HG03469 (cell line): ENCODE results near the gene SURF2.
"Not testable (repeated sequence)": the region's sequence is repeated elsewhere in the genome, so short reads cannot be mapped to it uniquely, and the experiment has no call there.

Source experiments
- ATAC-seq: cut with Tn5 transposase; IDR thresholded peaks from one replicate; pipeline ENCODE4 v1.9.1; 2021; ENCODE audit warnings: mild to moderate bottlenecking, moderate library complexity, moderate number of reproducible peaks; ENCODE audit not compliant: unreplicated experiment

SURF2 gene

GRCh38 chr9:133356391-133357091 lies at the start of gene SURF2, which contains the start of gene SURF1:
Gene SURF2 (plus strand): TSS chr9:133356550. CDS start chr9:133356593, 43 bp downstream.
Gene SURF1 (minus strand): TSS chr9:133356487. CDS start chr9:133356453, 34 bp downstream.
- no peak for ATAC-seq

GRCh38 chr9:133307301-133307700 lies 49.0 kb upstream of the SURF2 start:
- no peak for ATAC-seq

DNA sequence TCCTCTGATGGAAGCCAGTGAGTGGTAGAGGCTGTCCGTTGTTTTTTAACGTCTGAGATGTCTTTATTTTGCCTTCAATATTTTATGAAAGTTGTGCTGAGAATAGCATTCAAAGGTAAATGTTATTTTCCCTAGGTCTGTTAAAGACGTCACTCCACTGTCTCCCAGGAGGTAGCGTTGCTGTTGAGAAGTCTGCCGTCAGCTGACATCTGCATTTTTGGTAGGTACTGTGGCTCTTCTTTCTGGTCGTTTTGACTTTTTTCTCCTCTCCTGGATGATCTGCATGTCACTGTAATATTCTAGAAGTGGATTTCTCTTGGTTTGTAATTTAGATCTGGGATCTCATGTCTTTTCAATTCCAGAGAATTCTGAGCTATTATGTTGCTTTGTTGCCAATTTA lies 46.7 kb upstream of the SURF2 start:
- ATAC-seq, result no peak

DNA sequence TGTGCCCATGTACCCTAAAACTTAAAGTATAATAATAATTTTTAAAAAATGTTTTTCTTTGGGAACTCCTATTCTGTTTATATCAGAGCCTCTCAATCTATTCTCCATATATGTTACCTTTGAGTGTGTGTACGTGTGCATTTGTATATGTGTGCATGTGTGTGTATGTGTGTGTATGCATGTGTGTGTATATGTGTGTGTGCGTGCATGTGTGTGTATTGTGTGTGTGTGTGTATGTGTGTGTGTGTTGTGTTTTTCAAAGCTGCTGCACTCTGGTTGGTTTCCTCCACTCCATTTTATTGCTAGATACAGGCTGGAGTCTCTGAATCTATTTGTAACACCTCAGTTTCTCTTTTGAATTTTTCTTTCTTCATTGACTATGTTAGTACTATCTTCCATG lies 40.4 kb upstream of the SURF2 start:
- ATAC-seq, result no peak

DNA sequence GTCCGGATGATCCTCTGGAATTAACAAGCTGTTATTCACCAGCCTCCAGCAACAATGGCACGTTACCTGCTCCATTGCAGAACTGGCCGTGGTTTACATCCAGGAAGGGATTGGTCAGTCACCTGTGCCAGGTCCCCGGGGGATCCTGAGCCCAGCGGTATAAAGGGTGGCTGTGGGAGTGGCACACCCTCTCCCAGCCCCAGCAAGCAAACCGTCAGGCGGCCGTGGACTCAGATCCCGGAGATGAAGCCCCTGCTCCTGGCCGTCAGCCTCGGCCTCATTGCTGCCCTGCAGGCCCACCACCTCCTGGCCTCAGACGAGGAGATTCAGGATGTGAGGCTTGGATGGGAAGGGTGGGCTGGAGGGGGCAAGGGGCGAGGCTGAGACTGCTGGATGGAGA lies 38.8 kb upstream of the SURF2 start:
- not testable (repeated sequence) for ATAC-seq

DNA sequence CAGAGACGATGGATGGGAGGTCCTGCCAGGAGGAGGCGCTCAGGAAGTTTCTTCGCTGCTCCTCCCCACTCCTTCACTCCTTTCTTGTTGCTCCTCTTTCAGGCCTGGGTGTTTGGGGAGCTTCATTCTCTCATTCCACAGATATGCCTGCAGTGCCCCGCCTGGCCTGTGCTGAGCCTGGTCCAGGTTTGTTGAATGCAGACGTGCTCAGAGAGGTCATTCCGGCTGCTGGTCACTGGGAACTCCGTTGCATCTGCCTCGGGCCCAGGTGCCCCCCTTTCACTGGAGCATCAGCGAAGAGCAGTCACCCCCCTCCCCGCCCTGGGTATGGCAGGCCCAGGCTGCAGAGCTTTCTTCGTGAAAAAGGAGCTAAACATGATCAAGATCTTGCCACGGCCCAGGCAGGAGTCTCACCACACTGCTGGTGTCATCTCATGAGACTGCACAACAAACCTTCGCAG lies 35.9 kb upstream of the SURF2 start:
- ATAC-seq, result no peak

- ATAC-seq, result no peak
These were observed 34.9 kb upstream of the SURF2 start for GRCh38 chr9:133321411-133321935.

DNA sequence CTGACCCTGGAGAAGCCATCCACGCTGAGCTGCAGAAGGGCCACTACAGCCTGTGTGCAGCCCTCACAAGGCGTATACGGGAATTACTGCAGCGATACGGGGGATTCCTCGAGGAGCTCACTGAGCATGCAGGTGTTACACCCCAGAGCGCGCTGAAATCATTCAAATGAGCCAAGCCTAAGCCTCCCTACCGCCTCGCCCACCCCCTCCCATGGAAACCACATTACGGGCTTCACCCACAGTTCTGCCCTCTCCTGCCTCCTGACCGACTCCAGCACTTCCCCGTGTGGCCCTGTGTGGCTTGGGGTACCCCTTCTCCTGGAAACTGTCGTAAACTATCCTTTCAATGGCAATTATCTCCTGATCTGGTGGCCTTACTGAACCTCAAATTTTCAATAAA lies 33.6 kb upstream of the SURF2 start:
- no peak for ATAC-seq

DNA sequence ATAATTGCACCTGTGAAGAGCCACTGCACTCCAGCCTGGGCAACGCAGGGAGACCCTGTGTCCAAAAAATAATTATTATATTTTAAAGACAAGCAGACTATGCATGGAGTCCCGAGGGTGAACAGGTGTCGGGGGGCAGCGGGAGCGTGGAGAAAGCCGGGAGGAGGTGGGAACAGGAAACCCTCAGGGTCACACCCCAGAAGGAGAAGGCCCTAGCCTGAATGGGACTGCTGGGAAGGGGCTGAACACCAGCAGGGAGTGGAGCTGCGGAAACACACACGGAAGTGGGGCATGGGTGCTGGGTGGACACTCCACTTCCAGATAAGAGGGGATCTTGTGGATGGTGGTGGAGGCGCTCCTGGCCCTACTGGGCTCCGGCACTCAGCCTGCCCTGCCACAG lies 33.1 kb upstream of the SURF2 start:
- no peak for ATAC-seq

DNA sequence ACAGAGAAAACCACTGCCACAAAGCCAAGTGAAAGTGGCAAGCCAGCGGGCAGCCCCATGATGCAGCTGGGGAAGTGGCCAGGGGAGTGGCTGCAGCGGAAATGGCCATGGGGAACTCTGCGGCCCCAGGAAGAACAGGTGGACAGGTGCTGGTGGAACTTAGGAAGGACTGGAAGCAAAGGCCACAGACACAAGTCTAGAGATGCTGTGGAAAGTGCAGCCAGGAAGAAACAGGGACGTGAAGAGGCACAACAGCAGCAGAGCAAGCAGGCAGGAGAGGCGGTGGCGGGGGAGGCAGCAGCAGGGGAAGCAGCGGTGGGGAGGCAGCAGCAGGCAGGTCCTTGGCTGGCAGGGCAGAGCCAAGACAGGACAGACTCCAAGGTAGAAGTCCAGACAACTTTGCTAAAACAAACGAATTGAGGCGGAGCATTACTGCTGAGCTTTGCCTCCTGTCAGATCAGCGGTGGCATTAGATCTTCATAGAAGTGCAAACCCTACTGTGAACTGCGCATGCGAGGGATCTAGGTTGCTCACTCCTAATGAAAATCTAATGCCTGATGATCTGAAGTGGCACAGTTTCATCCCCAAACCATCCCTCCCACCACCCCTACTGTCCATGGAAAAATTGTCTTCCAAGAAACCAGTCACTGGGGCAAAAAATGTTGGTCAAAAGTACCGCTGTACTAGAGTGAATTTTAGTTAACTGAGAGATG lies 32.2 kb upstream of the SURF2 start:
- no peak for ATAC-seq

GRCh38 chr9:133327021-133327420 lies 29.3 kb upstream of the SURF2 start:
- not testable (repeated sequence) for ATAC-seq

- no peak for ATAC-seq
These were observed 28.4 kb upstream of the SURF2 start for GRCh38 chr9:133327834-133328484.

DNA sequence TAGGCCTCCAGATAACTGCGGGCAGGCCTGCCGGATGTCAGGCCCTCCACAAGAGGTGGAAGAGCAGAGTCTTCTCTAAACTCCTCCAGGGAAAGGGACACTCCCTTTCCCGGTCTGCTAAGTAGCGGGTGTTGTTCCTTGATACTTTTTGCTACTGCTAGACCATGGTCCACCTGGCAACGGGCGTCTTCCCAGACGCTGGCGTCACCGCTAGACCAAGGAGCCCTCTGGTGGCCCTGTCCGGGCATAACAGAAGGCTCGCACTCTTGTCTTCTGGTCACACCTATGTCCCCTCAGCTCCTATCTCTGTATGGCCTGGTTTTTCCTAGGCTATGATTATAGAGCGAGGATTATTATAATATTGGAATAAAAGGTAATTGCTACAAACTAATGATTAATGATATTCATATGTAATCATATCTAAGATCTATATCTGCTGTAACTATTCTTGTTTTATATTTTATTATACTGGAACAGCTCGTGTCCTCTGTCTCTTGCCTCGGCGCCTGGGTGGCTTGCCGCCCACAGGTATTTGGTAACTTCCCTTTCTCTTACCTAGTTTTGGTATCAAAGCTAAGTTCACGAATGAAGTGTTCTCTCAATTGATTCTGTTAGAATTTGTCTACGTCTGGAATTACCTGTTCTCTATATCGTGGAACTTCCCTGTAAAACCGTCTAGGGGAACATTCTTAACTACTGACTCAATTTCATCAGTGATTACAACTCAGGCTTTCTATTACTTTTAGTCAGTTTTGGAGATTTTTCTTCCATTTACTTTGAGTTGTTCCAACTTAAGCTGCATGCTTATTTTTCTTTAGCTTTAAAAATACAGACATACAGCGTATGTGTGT lies 26.8 kb upstream of the SURF2 start:
- not testable (repeated sequence) for ATAC-seq

GRCh38 chr9:133331221-133331620 lies 25.1 kb upstream of the SURF2 start:
- ATAC-seq, result no peak

DNA sequence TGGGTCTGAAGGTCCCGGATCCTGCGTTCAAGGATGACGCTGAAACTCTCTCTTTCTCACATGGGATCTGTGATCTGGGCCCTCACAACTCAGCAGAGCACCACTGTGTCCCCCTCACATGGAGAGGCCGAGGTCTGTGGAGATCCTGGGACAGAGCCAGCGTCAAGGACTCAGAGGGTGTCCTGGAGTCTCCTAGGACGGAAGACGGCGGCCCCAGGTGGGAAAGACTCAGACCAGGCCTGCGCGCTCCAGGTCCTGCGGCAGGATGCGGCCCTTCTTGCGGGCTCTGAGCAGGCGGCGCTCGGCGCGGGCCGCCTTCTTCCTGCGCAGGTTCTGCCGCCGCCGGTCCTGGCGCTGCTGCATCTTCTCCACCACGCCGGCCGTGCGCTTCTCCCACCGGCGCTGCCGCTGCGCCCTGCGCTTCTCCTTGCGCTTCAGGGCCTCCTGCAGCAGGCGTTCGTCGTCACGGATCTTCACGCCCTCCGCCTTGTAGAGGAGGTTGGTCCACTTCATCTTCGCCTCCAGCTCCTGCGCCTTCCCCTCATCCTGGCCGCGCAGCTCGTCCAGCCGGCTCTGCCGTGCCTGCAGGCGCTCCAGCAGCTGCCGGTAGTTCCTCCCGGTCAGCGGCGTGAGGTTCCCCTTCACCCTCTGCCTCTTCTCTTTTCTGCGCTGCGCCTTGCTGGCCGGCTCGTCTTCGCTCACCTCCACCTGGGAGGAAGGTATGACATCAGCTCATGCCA lies 24.5 kb upstream of the SURF2 start:
- no peak for ATAC-seq

DNA sequence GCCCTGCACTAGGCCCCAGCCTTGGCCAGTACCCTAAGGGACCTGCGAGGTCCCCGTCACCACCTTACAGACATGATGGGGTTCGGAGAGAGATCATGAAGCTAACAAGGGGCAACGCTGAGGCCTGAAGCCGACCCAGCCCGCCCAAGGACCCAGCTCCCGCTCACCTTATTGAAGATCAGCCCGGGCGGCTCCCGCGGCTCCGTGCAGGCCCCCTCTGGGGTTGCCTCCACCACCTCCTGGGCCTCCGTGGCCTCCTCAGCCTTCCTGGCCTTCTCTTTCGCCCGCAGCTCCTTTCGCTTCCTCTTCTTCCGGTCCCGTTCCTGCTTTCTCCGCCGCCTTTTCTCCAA lies 24.0 kb upstream of the SURF2 start:
- no peak for ATAC-seq

DNA sequence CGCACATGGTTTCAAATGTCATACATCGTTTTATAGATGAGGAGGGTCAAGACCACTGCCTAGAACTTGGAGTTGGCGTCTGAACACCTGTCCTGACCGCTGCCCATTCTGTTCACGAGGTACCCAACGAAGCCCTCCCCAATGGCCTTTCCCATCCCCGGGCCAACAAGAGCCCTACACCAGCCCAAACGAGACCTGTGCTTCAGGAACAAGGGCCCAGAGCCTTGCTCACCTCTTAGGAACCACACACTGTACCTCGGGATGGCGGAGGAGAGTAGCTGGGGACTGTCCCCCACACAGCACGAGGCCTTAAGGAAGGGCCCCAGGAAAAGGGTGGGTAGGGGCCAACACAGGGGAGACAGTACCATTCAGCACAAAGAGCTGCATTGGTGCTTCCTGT lies 23.3 kb upstream of the SURF2 start:
- no peak for ATAC-seq

- no peak for ATAC-seq
These were observed 22.8 kb upstream of the SURF2 start for GRCh38 chr9:133333566-133333965.

- ATAC-seq, result no peak
These were observed 22.2 kb upstream of the SURF2 start for GRCh38 chr9:133334161-133334560.

DNA sequence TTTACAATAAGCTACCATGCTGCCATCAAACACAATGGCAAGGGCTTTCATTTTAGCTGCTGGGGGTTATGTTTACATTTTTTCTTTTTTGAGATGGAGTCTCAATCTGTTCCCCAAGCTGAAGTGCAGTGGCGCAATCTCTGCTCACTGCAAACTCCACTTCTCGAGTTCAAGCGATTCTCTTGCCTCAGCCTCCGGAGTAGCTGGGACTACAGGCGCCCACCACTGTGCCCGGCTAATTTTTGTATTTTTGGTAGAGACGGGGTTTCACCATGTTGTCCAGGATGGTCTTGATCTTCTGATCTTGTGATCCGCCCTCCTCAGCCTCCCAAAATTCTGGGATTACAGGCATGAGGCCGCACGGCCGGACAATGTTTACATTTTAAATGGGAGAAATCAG lies 21.5 kb upstream of the SURF2 start:
- ATAC-seq, result not testable (repeated sequence)
